OCI-LY1 (cell line): ENCODE measurements around the gene TGM2.

ENCODE experiments used
- H2AFZ ChIP-seq: fragments of 200-600 bp; sonication (generic), shearing (Covaris generic); 2 replicates; pipeline ENCODE4 v1.6.0; 2014; ENCODE audit warnings: antibody characterized with exemption, mild to moderate bottlenecking, low read length
- H3F3A ChIP-seq: fragments of 200-600 bp; sonication (generic), shearing (Covaris generic); 2 replicates; pipeline ENCODE4 v1.6.0; 2014; ENCODE audit warnings: mild to moderate bottlenecking, antibody characterized with exemption, low read length, moderate library complexity; ENCODE audit not compliant: insufficient read depth
- H3K27ac ChIP-seq: fragments of 200-600 bp; sonication (generic); 2 replicates; pipeline ENCODE4 v1.5.1; 2014; ENCODE audit warnings: low read length, mixed run types, mild to moderate bottlenecking, low read depth; ENCODE audit not compliant: poor library complexity, severe bottlenecking
- H3K27me3 ChIP-seq: fragments of 200-600 bp; sonication (generic); 2 replicates; pipeline ENCODE4 v1.6.0; 2014; ENCODE audit warnings: antibody characterized with exemption, mild to moderate bottlenecking, low read length, moderate library complexity; ENCODE audit not compliant: insufficient read depth
- H3K36me3 ChIP-seq: fragments of 200-600 bp; sonication (generic); 2 replicates; pipeline ENCODE4 v1.6.1; 2014; ENCODE audit warnings: mild to moderate bottlenecking, antibody characterized with exemption, low read length, moderate library complexity, mixed read lengths; ENCODE audit not compliant: insufficient read depth
- H3K4me1 ChIP-seq: fragments of 200-600 bp; sonication (generic); 2 replicates; pipeline ENCODE4 v1.5.1; 2014; ENCODE audit warnings: mild to moderate bottlenecking, low read length, moderate library complexity; ENCODE audit not compliant: insufficient read depth, severe bottlenecking
- H3K4me2 ChIP-seq: fragments of 200-600 bp; sonication (generic), shearing (Covaris generic); 2 replicates; pipeline ENCODE4 v1.6.1; 2014; ENCODE audit warnings: low read length
- H3K4me3 ChIP-seq: fragments of 200-600 bp; sonication (generic); 2 replicates; pipeline ENCODE4 v1.5.1; 2014; ENCODE audit warnings: low read length, low read depth, mild to moderate bottlenecking, mixed read lengths; ENCODE audit not compliant: poor library complexity, severe bottlenecking
- H3K79me2 ChIP-seq: fragments of 200-600 bp; shearing (Covaris generic); 2 replicates; pipeline ENCODE4 v1.6.1; 2016; ENCODE audit warnings: mixed run types, low read length, mixed read lengths; ENCODE audit not compliant: insufficient read depth
- H3K9ac ChIP-seq: fragments of 200-600 bp; sonication (generic), shearing (Covaris generic); 2 replicates; pipeline ENCODE4 v1.6.1; 2014; ENCODE audit warnings: mild to moderate bottlenecking, low read length, mixed read lengths
- H3K9me2 ChIP-seq: fragments of 200-600 bp; sonication (generic), shearing (Covaris generic); 2 replicates; pipeline ENCODE4 v1.6.1; 2014; ENCODE audit warnings: low read depth, mild to moderate bottlenecking, low read length, mixed read lengths
- H3K9me3 ChIP-seq: fragments of 200-600 bp; shearing (Covaris generic); 2 replicates; pipeline ENCODE4 v1.6.1; 2014; ENCODE audit warnings: low read length, mixed read lengths
- H4K20me1 ChIP-seq: fragments of 200-600 bp; sonication (generic), shearing (Covaris generic); 2 replicates; pipeline ENCODE4 v1.6.0; 2016; ENCODE audit warnings: mild to moderate bottlenecking, low read length; ENCODE audit not compliant: insufficient read depth
- EZH2 ChIP-seq: fragments of 200-600 bp; sonication (generic), shearing (Covaris generic); IDR thresholded peaks from 2 replicates; pipeline ENCODE4 v1.8.0; 2017; ENCODE audit warnings: borderline replicate concordance, mixed run types, mild to moderate bottlenecking, antibody characterized with exemption, low read length, moderate library complexity, mixed read lengths
- TF ChIP-seq, protein P1 (sequence below): fragments of 200-600 bp; sonication (generic), shearing (Covaris generic); IDR thresholded peaks from 2 replicates; pipeline ENCODE4 v1.5.1; 2017; ENCODE audit warnings: mild to moderate bottlenecking, antibody characterized with exemption, low read length, moderate library complexity, mixed read lengths

The TGM2 gene

DNA sequence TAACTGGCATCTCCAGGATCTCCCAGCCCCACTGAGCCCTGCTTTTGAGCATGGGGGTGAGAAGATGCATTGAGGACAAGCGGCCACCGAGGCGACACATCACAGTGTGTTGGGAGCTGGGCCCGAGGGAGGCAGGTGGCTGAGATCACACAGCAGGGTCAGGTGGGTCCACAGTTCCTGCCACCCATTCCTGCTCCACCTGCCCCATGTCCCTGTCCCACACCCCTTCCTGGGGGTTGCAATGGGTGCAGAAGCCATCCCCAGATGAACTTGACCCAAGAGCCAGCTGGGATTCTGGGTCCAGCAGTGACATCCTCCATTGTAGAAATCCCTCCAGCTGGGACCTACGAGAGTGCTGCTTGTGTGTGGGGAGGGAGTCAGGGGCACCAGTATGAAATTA lies 1.0 kb downstream of the TGM2 start:
- no peak overlapping the region for H3K27ac ChIP-seq
- no peaks in the 10 kb centered on the region for H3K36me3 ChIP-seq
- H3K9ac ChIP-seq, result no peak overlapping the region
- H3K4me3 ChIP-seq, result no peak overlapping the region
- H3K27me3 ChIP-seq, result peaks cover 7% of the 10 kb centered on the region
- H3K4me2 ChIP-seq, result no peak overlapping the region
- peaks cover 5% of the 10 kb centered on the region for H3K4me1 ChIP-seq
- TF ChIP-seq EZH2, result no peak
- H3K9me2 ChIP-seq, result no peaks in the 10 kb centered on the region
- no peaks in the 10 kb centered on the region for H3K79me2 ChIP-seq
- H3F3A ChIP-seq, result no peaks in the 10 kb centered on the region
- no peaks in the 10 kb centered on the region for H4K20me1 ChIP-seq
- no peak overlapping the region for H2AFZ ChIP-seq
- H3K9me3 ChIP-seq, result no peaks in the 10 kb centered on the region

GRCh38 chr20:38162878-38163875 lies 1.9 kb downstream of the TGM2 start:
- peaks cover 7% of the 10 kb centered on the region for H3K27me3 ChIP-seq
- H3K79me2 ChIP-seq, result no peaks in the 10 kb centered on the region
- H3K9me3 ChIP-seq, result no peaks in the 10 kb centered on the region
- no peaks in the 10 kb centered on the region for H3K9me2 ChIP-seq
- no peaks in the 10 kb centered on the region for H3F3A ChIP-seq
- peaks cover 5% of the 10 kb centered on the region for H3K4me1 ChIP-seq
- no peak overlapping the region for H3K4me2 ChIP-seq
- no peaks in the 10 kb centered on the region for H3K36me3 ChIP-seq
- H4K20me1 ChIP-seq, result no peaks in the 10 kb centered on the region
- H2AFZ ChIP-seq, result no peak overlapping the region
- TF ChIP-seq, protein P1, sequence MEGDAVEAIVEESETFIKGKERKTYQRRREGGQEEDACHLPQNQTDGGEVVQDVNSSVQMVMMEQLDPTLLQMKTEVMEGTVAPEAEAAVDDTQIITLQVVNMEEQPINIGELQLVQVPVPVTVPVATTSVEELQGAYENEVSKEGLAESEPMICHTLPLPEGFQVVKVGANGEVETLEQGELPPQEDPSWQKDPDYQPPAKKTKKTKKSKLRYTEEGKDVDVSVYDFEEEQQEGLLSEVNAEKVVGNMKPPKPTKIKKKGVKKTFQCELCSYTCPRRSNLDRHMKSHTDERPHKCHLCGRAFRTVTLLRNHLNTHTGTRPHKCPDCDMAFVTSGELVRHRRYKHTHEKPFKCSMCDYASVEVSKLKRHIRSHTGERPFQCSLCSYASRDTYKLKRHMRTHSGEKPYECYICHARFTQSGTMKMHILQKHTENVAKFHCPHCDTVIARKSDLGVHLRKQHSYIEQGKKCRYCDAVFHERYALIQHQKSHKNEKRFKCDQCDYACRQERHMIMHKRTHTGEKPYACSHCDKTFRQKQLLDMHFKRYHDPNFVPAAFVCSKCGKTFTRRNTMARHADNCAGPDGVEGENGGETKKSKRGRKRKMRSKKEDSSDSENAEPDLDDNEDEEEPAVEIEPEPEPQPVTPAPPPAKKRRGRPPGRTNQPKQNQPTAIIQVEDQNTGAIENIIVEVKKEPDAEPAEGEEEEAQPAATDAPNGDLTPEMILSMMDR, result no peak
- TF ChIP-seq EZH2, result no peak
- no peak overlapping the region for H3K4me3 ChIP-seq
- H3K9ac ChIP-seq, result no peak overlapping the region
- no peak overlapping the region for H3K27ac ChIP-seq

DNA sequence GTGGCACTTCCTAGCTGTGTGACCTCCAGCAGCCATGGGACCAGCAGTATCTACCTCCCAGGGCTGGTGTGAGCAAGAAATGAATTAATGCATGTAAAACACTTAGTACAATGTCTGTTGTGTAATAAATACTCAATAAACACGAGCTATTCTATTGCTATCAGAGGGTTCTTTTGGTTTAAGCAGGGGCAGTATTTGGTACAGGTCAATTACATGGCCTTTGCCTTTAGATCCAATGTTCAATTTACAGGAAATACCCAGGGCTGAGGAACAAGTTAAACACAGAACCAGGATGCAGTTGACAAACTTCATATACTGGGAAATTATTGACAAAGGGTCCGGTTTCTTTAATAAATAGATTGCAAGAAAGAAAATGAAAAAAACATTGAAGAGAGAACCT lies 2.9 kb downstream of the TGM2 start:
- Histone ChIP-seq H3K27me3 (peaks cover 7% of the 10 kb centered on the region), H3K36me3 (no peaks in the 10 kb centered on the region), H3K9me3 (no peaks in the 10 kb centered on the region), H4K20me1 (no peaks in the 10 kb centered on the region), H3K9me2 (no peaks in the 10 kb centered on the region), H3K4me1 (peaks cover 5% of the 10 kb centered on the region), H3K4me3 (no peak overlapping the region), H3F3A (no peaks in the 10 kb centered on the region), H3K79me2 (no peaks in the 10 kb centered on the region), H3K9ac (no peak overlapping the region), H2AFZ (no peak overlapping the region), H3K4me2 (no peak overlapping the region), H3K27ac (no peak overlapping the region)
- TF ChIP-seq EZH2, result no peak
- TF ChIP-seq, protein P1, result no peak
